Measurements from ENCODE around the gene MON2.

- TF ChIP-seq CTCF (IDR thresholded peaks at IDR 0.05) (no peak), POLR2AphosphoS5 (IDR thresholded peaks at IDR 0.05) (no peak)
Observed at GRCh38 chr12:62613081-62613480, 146.5 kb downstream of the MON2 start.

All from stomach (tissue), 4 donors.